GM19372 (cell line): ENCODE measurements around the gene EFS.
"Not testable (repeated sequence)": the region's sequence is repeated elsewhere in the genome, so short reads cannot be mapped to it uniquely, and the experiment has no call there.

Experiments used
- ATAC-seq: cut with Tn5 transposase; IDR thresholded peaks from one replicate; pipeline ENCODE4 v1.9.1; 2021; ENCODE audit warnings: mild to moderate bottlenecking, low read depth, moderate library complexity; ENCODE audit not compliant: unreplicated experiment

EFS gene

DNA sequence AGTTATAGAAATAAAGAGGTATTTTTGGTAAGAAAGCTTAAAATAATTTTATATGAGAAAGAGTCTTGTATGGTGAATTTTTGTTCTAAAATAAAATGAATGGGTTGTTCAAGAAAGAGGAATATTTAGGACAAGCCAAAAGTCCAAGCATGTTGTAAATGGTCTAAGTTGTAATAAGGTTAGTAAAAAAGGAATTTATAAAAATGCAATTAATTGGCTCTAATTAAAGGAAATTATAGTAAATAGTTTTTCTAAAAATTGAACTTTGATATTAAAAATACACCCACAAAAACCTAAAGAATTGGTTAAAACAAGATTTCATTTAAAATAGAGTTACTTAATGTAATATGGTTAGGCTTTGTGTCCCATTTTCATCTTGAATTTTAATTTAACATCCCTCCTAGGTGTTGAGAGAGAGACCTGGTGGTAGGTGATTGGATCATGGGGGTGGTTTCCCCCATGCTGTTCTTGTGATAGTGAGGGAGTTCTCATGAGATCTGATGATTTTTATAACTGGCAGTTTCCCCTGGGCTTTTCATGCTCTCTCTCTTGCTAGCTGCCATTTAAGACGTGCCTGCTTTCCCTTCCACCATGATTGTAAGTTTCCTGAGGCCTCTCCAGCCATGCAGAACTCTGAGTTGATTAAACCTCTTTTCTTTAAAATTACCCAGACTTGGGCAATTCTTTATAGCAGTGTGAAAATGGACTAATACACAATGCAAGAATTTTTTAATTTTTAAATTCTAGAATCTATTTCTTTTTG, 25.3 kb downstream of the EFS start:
- ATAC-seq: no peak

- no peak for ATAC-seq
These were observed 29.3 kb downstream of the EFS start for GRCh38 chr14:23335623-23336022.

DNA sequence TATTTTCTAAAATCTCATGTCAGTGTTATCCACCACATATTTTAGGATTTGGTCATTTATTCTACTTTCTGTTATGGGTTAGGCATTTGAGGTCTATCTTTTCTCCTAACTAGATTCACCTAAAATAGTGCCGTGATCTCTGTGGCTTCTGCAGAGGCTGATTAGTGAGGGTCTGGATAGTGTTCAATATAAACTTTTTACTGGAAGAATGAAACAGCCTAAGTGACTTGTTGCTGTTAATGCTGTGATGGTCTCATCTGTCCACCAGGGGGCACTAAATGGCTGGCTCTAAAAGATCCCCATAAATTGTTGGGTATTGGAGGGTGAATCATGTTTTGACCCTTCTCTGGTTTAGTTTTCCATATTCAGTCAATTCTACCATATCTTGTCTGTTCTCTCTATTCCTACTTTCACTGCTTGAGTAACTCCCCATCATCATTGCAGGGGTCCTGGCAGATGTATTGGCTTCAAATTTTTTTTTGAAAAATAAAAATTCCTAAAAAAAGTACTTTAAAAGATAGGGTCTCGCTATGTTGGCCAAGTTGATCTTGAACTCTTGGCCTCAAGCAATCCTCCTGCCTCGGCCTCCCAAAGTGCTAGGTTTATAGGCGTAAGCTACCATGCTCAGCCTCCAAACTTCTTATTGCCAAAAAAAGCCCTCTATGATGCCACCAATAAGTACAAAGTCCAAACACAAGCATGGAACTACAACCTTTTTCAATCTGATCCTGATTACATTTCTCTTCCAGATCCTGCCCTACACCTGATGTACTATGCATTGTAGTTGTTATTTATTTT, 36.8 kb downstream of the EFS start:
- no peak for ATAC-seq

DNA sequence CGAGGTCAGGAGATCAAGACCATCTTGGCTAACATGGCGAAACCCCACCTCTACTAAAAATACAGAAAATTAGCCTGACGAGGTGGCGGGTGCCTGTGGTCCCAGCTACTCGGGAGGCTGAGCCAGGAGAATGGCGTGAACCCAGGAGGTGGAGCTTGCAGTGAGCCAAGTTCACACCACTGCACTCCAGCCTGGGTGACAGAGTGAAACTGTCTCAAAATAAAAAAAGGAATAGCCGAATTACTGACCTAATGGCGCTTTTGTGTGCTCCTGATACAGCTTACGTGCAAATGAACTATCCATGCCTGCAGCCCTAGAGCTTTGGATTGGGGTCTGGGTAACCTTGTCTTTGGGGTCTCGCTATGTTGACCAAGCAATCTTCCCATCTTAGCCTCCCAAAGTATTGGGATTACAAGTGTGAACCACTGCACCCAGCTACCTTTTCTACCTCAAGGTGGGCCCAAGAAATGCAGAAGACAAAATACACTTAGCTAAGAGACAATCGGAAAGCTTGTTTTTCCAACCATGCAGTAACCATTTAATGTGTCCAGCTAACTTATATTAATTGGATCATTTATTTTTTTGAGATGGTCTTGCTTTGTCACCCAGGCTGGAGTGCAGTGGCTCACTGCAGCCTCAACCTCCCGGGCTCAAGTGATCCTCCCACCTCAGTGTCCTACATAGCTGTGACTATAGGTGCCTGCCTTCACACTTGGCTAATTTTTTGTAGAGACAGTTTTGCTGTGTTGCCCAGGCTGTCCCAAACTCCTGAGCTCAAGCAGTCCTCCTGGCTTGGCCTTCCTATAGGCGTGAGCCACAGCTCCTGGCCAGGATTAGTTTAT, 38.3 kb downstream of the EFS start:
- ATAC-seq: no peak

- not testable (repeated sequence) for ATAC-seq
These were observed 39.2 kb downstream of the EFS start for GRCh38 chr14:23325746-23326145.

- no peak for ATAC-seq
These were observed 40.0 kb downstream of the EFS start for GRCh38 chr14:23324993-23325392.

DNA sequence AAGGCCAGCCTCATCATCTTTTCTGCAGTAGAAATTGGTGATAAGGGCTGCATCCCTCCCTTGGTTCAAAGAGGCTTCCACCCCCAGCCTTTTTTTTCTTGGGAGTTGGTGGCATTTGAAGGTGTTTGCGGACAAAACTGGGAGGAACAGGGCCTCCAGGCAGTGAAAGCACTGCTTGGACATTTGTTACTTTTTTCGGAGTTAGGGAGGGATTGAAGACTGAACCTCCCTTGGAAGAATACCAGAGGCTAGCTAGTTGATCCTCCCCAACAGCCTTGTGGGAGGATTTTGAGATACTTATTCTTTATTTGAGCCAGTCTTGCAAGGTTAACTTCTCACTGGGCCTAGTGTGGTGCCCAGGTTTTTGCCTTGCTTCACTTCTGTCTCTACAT, 40.5 kb downstream of the EFS start:
- ATAC-seq: no peak

DNA sequence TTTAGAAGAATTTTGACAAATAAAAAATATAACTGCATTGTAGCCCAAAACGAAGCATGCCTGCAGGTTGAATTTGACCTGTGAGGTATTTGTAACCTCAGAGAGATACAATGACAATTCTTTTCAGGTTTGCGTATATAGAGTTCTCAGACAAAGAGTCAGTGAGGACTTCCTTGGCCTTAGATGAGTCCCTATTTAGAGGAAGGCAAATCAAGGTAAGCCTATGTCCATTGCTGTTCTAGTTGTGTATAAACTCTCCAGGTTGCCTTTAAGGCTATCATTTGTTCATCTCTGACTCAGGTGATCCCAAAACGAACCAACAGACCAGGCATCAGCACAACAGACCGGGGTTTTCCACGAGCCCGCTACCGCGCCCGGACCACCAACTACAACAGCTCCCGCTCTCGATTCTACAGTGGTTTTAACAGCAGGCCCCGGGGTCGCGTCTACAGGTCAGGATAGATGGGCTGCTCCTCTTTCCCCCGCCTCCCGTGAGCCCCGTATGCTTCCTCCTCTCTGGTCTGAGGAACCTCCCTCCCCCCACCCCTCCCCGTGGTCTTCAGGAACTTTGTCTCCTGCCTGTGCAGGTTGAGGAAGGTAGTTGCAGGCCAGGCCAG, 41.0 kb downstream of the EFS start:
- ATAC-seq: no peak

- no peak for ATAC-seq
These were observed 42.1 kb downstream of the EFS start for GRCh38 chr14:23322568-23323517.

GRCh38 chr14:23321572-23322547, 43.1 kb downstream of the EFS start:
- peak; percentile 5 for ATAC-seq

GRCh38 chr14:23320584-23321571, 44.1 kb downstream of the EFS start, which contains the start of gene PABPN1:
Gene PABPN1, plus strand, starts transcription at chr14:23321457. Its CDS starts 13 bp downstream, at chr14:23321470.
- peak; percentile 85 for ATAC-seq

DNA sequence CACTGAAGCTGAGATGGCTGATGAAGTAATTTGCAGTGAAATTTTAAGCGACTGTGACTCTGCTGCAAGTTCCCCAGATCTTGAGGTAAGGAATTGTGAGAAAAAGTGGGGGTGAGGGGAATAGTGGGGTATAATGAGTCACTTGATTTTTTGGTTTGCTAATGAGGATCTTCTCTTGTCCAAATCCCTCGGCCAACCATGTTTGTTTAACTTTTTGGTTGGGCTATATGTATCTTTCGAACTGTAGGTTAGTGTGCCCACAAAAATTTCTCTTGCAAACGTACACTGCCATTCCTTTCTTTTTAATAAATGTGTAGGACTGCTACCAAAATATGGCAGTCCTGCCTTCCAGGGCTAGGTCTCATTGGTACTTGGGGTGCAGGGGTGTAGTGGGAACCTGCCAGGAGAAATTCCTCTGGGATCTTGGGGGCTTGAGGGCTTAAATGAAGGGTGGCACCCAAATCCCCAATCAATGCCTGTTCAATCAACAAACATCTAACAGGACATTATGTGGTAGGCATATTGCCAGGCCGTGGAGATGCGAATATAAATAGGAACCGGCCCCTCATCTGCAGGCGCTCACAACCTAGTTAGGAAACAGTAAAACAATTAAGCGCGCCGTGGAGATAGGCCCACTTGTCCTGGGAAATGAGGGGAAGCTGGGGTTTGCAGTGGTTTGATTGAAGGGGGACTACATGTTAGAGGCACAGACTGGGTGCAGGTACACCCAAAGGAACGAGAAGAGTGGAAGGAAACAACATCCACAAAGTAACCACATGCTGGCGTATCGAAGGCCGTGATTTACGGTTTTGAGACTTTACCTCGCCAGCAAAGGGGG, 45.0 kb downstream of the EFS start:
- ATAC-seq: no peak

- no peak for ATAC-seq
These were observed 48.7 kb downstream of the EFS start for GRCh38 chr14:23316300-23316699.

GRCh38 chr14:23310546-23310945, 54.4 kb downstream of the EFS start:
- no peak for ATAC-seq

DNA sequence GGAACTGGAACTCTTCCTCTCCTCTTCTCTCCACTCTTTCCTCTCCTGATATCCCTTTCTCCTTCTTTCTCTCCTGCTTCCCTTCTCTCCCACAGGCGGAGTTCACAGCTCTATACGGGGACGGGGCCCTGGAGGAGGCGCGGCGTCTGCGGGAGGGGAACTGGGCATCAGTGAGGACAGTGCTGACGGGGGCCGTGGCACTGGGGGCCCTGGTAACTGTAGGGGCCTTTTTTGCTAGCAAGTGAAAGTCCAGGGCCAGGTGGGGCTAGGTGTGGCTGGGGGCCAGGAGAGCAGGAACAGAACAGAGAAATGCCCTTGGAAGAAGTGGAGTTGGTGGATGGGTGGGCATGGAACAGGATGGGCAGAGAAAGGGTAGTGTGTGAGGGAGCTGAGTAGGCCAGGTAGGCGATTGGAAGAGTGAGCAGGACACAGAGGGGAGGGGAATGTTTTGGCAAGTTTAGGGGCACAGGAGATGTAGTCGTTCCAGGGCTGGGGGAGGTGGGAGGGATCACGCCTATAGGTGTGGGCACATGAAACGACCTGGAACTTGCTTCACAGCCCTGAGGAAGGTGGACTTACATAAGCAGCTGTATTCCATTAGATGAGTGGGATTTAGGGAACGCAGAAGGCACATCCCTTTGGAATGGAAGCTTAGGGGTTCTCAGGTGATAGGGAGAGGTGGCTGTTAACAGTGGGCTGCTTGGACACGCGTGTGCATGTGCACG, 56.1 kb downstream of the EFS start:
- ATAC-seq: no peak
